PC-3 (cell line): ENCODE data around the gene SLC39A8. TPM values are rescaled to one million over a fixed set of nuclear protein-coding genes. Genes with fewer than 3 reads are reported as not detected.

Experiments
- ATAC-seq: fragments of 200-7000 bp; cut with Tn5 transposase; 2 replicates; pipeline ENCODE4 v1.9.1; 2020; ENCODE audit warnings: mild to moderate bottlenecking, moderate library complexity
- BruUV-seq: library from RNA; stranded (reverse); fragments of 400-500 nt; replicated peaks from 2 replicates; lab custom pipeline; 2021; lab: Mats Ljungman, UMichigan
- CTCF ChIA-PET: fragments of 300-600 bp; sonication (Branson Sonifier 250); formaldehyde crosslinking; loops from one replicate; lab custom pipeline; 2022; ENCODE audit warnings: antibody characterized with exemption; lab: Charles Lee
- POLR2A ChIA-PET: fragments of 300-600 bp; sonication (Branson Sonifier 250); formaldehyde crosslinking; loops from one replicate; lab custom pipeline; 2022; ENCODE audit warnings: antibody characterized with exemption; ENCODE audit not compliant: unreplicated experiment; lab: Charles Lee
- DNase-seq: peaks from one replicate; pipeline ENCODE4 v3.0.0-alpha.2; 2015
- H2AFZ ChIP-seq: fragments of 300-600 bp; sonication (generic); 2 replicates; pipeline ENCODE4 v1.6.0; 2016; ENCODE audit warnings: antibody characterized with exemption, low read length
- H3F3A ChIP-seq: fragments of 300-600 bp; sonication (generic); one replicate; pipeline ENCODE4 v1.6.0; 2017; ENCODE audit warnings: antibody characterized with exemption, low read length, control low read depth, mild to moderate bottlenecking; ENCODE audit not compliant: unreplicated experiment
- H3K27ac ChIP-seq: fragments of 300-600 bp; sonication (generic); 2 replicates; pipeline ENCODE4 v1.5.1; 2016; ENCODE audit warnings: mild to moderate bottlenecking, low read length
- H3K27me3 ChIP-seq: fragments of 300-600 bp; sonication (generic); 2 replicates; pipeline ENCODE4 v1.6.1; 2016; ENCODE audit warnings: low read length, mixed read lengths
- H3K36me3 ChIP-seq: fragments of 300-600 bp; sonication (generic); 2 replicates; pipeline ENCODE4 v1.6.1; 2016; ENCODE audit warnings: low read depth, mixed run types, low read length, mixed read lengths
- H3K4me1 ChIP-seq: fragments of 300-600 bp; sonication (generic); 2 replicates; pipeline ENCODE4 v1.5.1; 2016; ENCODE audit warnings: low read length; ENCODE audit not compliant: insufficient read depth
- H3K4me2 ChIP-seq: fragments of 300-600 bp; sonication (generic); 2 replicates; pipeline ENCODE4 v1.6.0; 2016; ENCODE audit warnings: low read length
- H3K4me3 ChIP-seq: fragments of 300-600 bp; sonication (generic); 2 replicates; pipeline ENCODE4 v1.5.1; 2016; ENCODE audit warnings: mild to moderate bottlenecking, low read length, mixed read lengths
- H3K79me2 ChIP-seq: fragments of 300-600 bp; sonication (generic); 2 replicates; pipeline ENCODE4 v1.6.1; 2017; ENCODE audit warnings: low read length, mixed read lengths
- H3K9ac ChIP-seq: fragments of 300-600 bp; sonication (generic); 2 replicates; pipeline ENCODE4 v1.6.0; 2016; ENCODE audit warnings: mild to moderate bottlenecking, low read length
- H3K9me2 ChIP-seq: fragments of 300-600 bp; sonication (generic); replicated peaks from 2 replicates; pipeline ENCODE4 v1.6.1; 2016; ENCODE audit warnings: mixed run types, low read length, mixed read lengths
- H3K9me3 ChIP-seq: fragments of 300-600 bp; sonication (generic); 2 replicates; pipeline ENCODE4 v1.6.1; 2016; ENCODE audit warnings: low read length, mixed read lengths
- H4K20me1 ChIP-seq: fragments of 300-600 bp; sonication (generic); 2 replicates; pipeline ENCODE4 v1.6.1; 2016; ENCODE audit warnings: low read length, mixed read lengths
- EZH2 ChIP-seq: fragments of 300-600 bp; sonication (generic); IDR thresholded peaks from one replicate; pipeline ENCODE4 v1.6.1; 2017; ENCODE audit warnings: antibody characterized with exemption, mild to moderate bottlenecking, low read length; ENCODE audit not compliant: unreplicated experiment
- EZH2phosphoT487 ChIP-seq: fragments of 300-600 bp; sonication (generic); IDR thresholded peaks from 2 replicates; pipeline ENCODE4 v1.6.1; 2018; ENCODE audit warnings: mild to moderate bottlenecking, antibody characterized with exemption, low read length, borderline replicate concordance
- intact Hi-C: fragments of 100-400 bp; cut with micrococcal nuclease; formaldehyde crosslinking; loops from 2 replicates; pipeline ENCODE4 v1.9.0; 2023
- total RNA-seq: library from RNA; depleted of rRNA; stranded (reverse); fragments of >200 nt; gene quantifications from 2 replicates; pipeline ENCODE4 v1.2.3, GENCODE V29; 2014
- TF ChIP-seq, protein P1 (sequence below): fragments of 300-600 bp; sonication (generic); conservative IDR thresholded peaks from 2 replicates; pipeline ENCODE4 v1.5.1; 2017; ENCODE audit warnings: antibody characterized with exemption, low read depth, mild to moderate bottlenecking, low read length

SLC39A8 gene
- total RNA-seq, 1 experiment from 2014 or later: 19.5 TPM

DNA sequence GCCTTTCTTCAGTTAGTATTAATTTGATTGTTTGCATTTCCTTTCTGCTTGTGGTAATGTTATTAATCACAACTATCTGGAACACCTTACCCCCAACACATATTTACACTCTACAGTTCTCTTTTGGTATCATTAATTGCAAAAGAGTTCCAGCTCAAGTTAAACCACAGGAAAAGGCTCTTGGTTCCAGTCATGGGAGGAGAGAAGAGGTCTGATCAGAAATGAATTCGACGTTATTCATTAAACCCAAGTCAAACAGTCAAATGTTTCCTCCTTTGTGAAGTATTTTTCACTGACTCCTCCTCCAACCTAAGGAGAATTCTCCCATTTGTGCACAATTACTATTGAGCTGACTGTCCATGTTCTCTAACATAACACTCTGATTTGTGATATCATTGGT lies 91.4 kb downstream of the SLC39A8 start:
- H4K20me1 ChIP-seq: no peaks in the 10 kb centered on the region
- no peaks in the 10 kb centered on the region for H3K36me3 ChIP-seq
- no peaks in the 10 kb centered on the region for H3K79me2 ChIP-seq
- intact Hi-C loops: no loop called here
- H3K9me3 ChIP-seq: no peaks in the 10 kb centered on the region
- no peak overlapping the region for H3K9ac ChIP-seq
- no peak overlapping the region for H3K27ac ChIP-seq
- BruUV-seq: no TSS peak
- TF ChIP-seq, protein P1, sequence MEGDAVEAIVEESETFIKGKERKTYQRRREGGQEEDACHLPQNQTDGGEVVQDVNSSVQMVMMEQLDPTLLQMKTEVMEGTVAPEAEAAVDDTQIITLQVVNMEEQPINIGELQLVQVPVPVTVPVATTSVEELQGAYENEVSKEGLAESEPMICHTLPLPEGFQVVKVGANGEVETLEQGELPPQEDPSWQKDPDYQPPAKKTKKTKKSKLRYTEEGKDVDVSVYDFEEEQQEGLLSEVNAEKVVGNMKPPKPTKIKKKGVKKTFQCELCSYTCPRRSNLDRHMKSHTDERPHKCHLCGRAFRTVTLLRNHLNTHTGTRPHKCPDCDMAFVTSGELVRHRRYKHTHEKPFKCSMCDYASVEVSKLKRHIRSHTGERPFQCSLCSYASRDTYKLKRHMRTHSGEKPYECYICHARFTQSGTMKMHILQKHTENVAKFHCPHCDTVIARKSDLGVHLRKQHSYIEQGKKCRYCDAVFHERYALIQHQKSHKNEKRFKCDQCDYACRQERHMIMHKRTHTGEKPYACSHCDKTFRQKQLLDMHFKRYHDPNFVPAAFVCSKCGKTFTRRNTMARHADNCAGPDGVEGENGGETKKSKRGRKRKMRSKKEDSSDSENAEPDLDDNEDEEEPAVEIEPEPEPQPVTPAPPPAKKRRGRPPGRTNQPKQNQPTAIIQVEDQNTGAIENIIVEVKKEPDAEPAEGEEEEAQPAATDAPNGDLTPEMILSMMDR: no peak
- TF ChIP-seq EZH2 (no peak), EZH2phosphoT487 (no peak)
- ChIA-PET POLR2A (no interaction called here), CTCF (no interaction called here)
- DNase-seq (no peak), ATAC-seq (no peak)
- no peaks in the 10 kb centered on the region for H3F3A ChIP-seq
- H3K27me3 ChIP-seq: no peaks in the 10 kb centered on the region
- no peak overlapping the region for H2AFZ ChIP-seq
- H3K4me1 ChIP-seq: no peaks in the 10 kb centered on the region; the same call in 1 of the 2 replicates
- H3K9me2 ChIP-seq: no peaks in the 10 kb centered on the region
- H3K4me2 ChIP-seq: no peak overlapping the region
- no peak overlapping the region for H3K4me3 ChIP-seq

DNA sequence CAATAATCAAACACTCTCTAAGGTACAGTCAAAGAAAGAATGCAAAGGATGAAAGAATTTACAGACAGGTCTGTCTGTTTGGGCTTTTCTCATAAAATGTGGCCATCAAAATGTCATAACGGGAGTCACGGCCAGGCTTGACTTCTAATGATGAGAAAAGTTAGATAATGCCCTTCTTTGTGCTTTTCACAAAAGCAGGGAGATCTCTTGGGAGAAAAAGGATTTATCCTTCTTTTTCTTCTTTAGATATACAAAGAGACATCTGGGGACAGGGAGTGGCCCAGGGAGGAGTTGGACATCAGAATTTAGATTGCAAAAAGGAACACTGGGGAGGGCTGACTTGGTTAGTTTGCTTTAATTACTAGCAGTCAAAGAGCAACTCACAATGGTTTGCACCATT lies 93.1 kb downstream of the SLC39A8 start:
- no peak overlapping the region for H3K27ac ChIP-seq
- no peak overlapping the region for H3K4me3 ChIP-seq
- BruUV-seq: no TSS peak
- no peak overlapping the region for H2AFZ ChIP-seq
- H3K9me3 ChIP-seq: no peaks in the 10 kb centered on the region
- no peak overlapping the region for H3K9ac ChIP-seq
- no peaks in the 10 kb centered on the region for H3K4me1 ChIP-seq
- H3K4me2 ChIP-seq: no peak overlapping the region
- H4K20me1 ChIP-seq: no peaks in the 10 kb centered on the region
- no peaks in the 10 kb centered on the region for H3K36me3 ChIP-seq
- no peaks in the 10 kb centered on the region for H3K27me3 ChIP-seq
- no peaks in the 10 kb centered on the region for H3F3A ChIP-seq
- ATAC-seq (no peak), DNase-seq (no peak)
- ChIA-PET POLR2A (no interaction called here), CTCF (no interaction called here)
- no peaks in the 10 kb centered on the region for H3K9me2 ChIP-seq
- no peaks in the 10 kb centered on the region for H3K79me2 ChIP-seq
- intact Hi-C loops: no loop called here
- TF ChIP-seq EZH2phosphoT487 (no peak), EZH2 (no peak)
- TF ChIP-seq, protein P1: no peak

DNA sequence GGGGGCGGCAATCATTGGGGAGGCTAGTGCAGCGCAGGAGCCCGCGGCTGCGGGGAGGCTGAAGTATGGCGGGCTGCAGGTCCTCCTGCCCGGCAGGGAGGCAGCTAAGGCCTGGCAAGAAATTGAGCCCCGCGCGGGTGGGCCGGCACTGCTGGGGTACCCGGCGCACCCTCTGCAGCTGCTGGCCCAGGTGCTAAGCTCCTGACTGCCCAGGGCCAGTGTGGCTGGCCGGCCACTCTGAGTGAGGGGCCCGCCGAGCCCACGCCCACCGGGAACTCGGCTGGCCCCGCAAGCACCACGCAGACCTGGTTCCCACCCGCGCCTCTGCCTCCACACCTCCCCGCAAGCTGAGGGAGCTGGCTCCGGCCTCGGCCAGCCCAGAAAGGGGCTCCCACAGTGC lies 94.9 kb downstream of the SLC39A8 start:
- DNase-seq (no peak), ATAC-seq (no peak)
- no peaks in the 10 kb centered on the region for H3F3A ChIP-seq
- ChIA-PET CTCF (no interaction called here), POLR2A (no interaction called here)
- no peaks in the 10 kb centered on the region for H3K36me3 ChIP-seq
- no peaks in the 10 kb centered on the region for H3K9me3 ChIP-seq
- no peak overlapping the region for H2AFZ ChIP-seq
- H3K9me2 ChIP-seq: no peaks in the 10 kb centered on the region
- no peaks in the 10 kb centered on the region for H4K20me1 ChIP-seq
- no TSS peak for BruUV-seq
- intact Hi-C loops: no loop called here
- TF ChIP-seq, protein P1: no peak
- TF ChIP-seq EZH2: no peak
- TF ChIP-seq EZH2phosphoT487: no peak
- H3K79me2 ChIP-seq: no peaks in the 10 kb centered on the region
- no peak overlapping the region for H3K4me3 ChIP-seq
- H3K27me3 ChIP-seq: no peaks in the 10 kb centered on the region
- no peak overlapping the region for H3K27ac ChIP-seq
- 0 out of 2 replicates have a peak, but pooled peaks cover 6% of the 10 kb centered on the region for H3K4me1 ChIP-seq
- no peak overlapping the region for H3K4me2 ChIP-seq
- H3K9ac ChIP-seq: no peak overlapping the region
